NCI-H1105 treated with DMSO at 0.1 percent for 48 hours (cell line): ENCODE results near the gene SUPT4H1.

Source experiments
- DNase-seq: peaks from one replicate; lab custom pipeline; 2025; lab: John Stamatoyannopoulos, UW

Gene SUPT4H1

GRCh38 chr17:58329035-58329809 lies 22.8 kb downstream of the SUPT4H1 start:
- DNase-seq = no peak

- DNase-seq = no peak
Measured at GRCh38 chr17:58328195-58329034, 23.6 kb downstream of the SUPT4H1 start, which contains the start of gene TSPOAP1. Gene TSPOAP1, minus strand, starts transcription at chr17:58328795. Its CDS starts 875 bp downstream, at chr17:58327920.

GRCh38 chr17:58327363-58328194 lies 24.4 kb downstream of the SUPT4H1 start:
- no peak for DNase-seq

GRCh38 chr17:58326609-58327362 lies 25.2 kb downstream of the SUPT4H1 start:
- no peak for DNase-seq

GRCh38 chr17:58325976-58326468 lies 26.0 kb downstream of the SUPT4H1 start:
- no peak for DNase-seq

DNA sequence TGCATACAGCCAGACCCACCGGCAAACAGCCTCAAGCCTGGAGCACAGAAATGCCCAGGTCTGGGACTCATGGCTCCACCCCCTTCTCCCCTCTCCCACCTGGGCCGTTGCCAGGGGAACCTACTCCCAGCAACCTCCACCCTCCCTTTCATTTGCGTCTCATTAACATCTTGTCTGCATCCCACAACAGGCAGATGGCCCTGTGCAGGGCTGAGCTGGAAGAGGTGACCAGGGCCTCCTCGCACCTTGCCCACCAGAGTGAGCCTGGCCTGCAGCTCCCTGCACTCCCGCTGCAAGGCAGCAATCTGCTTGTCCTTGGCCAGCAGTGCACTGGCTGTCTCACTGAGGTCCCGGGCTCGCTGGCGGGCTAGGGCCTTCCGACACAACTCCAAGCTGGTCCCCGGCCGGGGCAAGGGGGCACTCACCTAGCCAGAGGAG lies 26.7 kb downstream of the SUPT4H1 start:
- peak; percentile 43 for DNase-seq

DNA sequence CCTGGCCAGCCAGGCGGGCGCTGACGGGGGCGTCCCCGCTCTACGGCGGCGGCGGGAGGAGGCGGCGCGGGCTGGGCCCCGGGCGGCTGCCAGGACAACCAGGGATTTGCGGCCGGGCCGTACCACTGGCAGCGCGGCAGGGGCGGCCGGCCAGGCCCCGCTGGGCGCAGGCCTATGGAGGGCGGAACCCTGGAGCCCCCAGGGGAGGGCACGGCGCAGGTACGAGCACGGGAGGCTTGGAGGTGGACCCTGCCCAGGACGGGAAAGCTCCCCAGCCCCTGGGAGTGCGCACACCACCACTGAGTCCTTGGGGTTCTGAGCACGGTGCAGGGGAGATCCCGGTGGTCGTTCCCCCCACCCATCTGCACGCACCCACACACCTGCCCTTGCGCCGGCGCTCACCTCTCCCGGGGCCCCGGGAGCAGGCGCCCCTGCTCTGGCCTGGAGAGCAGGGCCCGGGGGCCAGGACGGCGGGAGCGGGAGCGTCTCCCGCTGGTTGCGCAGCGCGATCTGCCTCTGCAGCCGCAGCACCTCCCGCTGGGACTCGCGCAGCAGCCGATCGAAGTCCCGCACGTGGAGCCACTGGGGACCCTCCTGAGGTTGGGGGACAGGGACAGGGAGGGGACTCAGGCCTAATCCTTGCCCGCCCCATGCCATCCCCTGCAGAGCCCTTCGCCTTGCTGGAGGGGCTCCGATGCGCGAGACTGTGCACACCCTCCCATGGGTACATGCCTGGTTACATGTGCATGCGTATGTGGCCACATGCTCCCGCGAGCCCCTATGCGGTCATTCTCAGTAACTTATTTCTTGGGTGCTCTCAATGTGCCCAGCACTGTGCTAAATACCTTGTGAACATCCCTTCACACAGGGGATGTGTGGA lies 27.4 kb downstream of the SUPT4H1 start:
- peak; percentile 67 for DNase-seq

GRCh38 chr17:58324056-58324408 lies 28.0 kb downstream of the SUPT4H1 start:
- no peak for DNase-seq

DNA sequence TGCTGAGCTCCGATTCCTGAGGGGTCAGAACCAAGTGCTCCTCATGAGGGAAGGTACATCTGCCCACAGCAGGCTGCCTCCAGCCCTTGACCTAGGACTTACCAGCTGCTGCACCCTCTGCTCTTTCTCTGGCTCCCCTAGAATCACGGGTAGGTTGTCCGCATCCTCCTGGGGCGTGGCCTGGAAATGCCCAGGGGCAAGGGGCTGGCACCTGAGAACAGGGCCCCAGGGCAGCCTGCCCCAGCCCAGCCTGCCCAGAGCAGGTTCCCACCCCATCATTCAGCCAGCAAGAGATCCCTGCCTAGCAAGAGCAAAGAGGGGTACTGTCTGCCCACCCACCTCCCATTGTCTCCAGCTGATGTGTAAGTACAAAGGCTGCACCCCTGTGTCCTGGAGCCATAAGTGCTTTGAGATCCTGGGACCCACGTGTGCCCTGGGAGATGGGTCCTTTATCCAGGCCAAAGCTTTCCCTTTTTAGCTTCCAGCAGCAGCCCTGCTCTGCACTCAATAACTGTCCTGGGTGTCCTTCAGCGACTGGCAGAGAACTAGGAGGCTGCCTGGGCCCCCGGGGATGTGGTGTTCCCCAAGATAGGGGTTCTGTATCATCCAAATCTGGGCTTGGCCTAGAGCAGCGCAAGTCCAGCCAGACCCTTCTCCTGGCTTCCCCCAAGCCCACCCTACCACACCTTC lies 28.5 kb downstream of the SUPT4H1 start:
- DNase-seq = no peak

DNA sequence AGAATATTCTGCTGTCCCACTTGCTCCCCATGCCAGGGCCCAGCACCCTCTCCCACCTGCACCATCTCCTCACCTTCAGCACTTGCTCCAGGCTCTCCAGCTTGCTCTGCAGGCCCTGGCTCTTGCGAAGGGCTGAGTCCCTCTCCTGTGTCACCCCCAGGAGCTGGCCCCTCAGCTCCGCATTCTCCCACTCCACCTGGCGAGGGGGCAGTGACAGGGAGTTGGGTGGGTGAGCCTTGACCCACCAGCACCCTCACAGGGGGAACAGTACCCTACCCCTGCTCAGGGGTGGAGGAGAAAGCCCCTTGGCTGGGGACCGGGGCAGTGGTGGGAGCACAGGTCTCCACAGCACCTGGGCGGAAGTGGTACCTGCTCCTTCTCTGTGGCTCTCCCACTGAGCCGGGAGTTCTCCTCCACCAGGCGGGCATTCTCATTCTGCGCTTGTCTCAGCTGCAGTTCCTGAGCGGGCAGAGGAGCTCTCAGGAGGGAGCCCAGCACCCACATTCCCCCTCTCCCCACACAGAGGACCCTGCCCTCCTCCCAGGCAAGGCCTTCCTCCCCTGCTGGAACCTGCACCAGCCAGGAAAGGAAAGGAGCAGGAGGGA lies 29.3 kb downstream of the SUPT4H1 start:
- DNase-seq = no peak

DNA sequence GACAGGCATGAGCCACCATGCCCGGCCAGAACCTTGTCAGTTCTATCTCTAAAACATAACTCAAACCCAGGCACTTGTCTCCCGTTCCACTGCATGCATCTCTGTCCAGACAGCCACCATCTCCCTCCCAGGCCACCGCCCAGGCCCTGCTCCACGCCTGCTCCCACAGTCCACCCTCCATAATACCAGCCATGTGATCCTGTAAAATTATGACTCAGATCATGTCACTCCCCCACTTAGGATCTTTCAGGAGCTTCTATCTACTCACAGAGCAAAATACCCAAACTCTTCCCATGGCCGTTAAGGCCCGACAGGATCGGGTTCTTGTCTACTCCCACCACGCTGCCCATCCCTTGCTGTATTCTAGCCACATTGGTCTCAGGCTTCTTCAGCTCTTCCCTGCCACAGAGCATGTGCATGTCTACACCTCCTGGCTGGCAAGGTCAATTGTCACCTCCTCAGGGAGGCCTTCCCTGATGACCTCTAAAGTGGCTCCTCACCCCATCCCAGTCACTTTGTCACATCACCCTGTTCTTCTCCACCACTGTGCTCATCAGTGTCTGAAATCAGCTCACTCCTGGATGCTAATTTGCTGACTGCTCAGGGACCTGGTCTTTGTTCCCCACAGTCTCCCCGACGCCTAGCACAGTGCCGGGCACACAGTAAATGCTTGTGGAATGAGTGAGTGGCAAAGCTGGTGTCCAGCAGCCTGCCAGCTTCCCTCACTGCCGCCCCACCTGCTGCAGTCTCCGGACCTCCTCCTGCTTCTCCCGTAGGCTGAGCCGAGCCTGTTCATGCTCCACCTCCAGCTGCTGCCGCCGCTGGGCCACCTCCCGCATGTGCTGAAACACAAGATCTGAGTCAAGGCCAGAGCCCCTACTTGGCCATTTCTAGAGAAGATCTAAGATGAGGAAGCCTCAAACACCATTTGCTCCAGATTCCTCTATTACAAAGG lies 30.2 kb downstream of the SUPT4H1 start:
- DNase-seq = no peak

- DNase-seq = no peak
Measured at GRCh38 chr17:58320570-58321323, 31.3 kb downstream of the SUPT4H1 start.

- DNase-seq = no peak
Measured at GRCh38 chr17:58320163-58320558, 31.8 kb downstream of the SUPT4H1 start.

GRCh38 chr17:58319173-58320162 lies 32.5 kb downstream of the SUPT4H1 start:
- DNase-seq = no peak

- DNase-seq = no peak
Measured at GRCh38 chr17:58318627-58319172, 33.3 kb downstream of the SUPT4H1 start.

DNA sequence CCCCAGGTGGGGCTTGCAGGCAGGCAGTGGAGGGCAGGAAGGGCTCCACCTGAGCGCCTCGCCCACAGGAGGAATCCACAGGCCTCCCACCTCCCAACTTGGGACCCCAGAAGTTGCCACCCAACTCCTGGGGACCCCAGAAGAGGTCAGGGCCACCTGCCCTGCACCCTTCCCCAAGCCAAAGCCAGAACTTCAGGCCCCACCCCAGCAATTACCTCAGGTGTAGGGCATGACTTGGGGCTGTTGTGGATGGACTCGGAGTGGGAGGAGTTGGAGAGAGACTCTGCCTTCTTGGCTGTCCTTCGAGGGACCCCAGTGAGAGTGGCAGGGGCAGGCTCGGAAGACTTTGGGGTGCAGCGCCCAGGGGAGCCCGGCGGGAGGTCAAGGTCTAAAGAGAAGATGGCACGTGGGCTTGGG lies 33.9 kb downstream of the SUPT4H1 start:
- DNase-seq = no peak
